HEK293T (cell line): Measurements from ENCODE around the gene CD81.

Source experiments
- BHLHE40 ChIP-seq: fragments of 450-650 bp; IDR thresholded peaks from 2 replicates; pipeline ENCODE4 v1.6.1; 2016; ENCODE audit warnings: mild to moderate bottlenecking, moderate library complexity, borderline replicate concordance
- CTBP1 ChIP-seq: fragments of 450-650 bp; IDR thresholded peaks from 2 replicates; pipeline ENCODE4 v1.6.1; 2016; ENCODE audit warnings: borderline replicate concordance
- FOXA1 ChIP-seq: fragments of 450-650 bp; IDR thresholded peaks from 2 replicates; pipeline ENCODE4 v1.6.1; 2016; ENCODE audit warnings: mild to moderate bottlenecking
- FOXK2 ChIP-seq: fragments of 450-650 bp; IDR thresholded peaks from 2 replicates; pipeline ENCODE4 v1.6.1; 2016; ENCODE audit warnings: mild to moderate bottlenecking
- SP1 ChIP-seq: fragments of 450-650 bp; IDR thresholded peaks from 2 replicates; pipeline ENCODE4 v1.6.1; 2017
- SUZ12 ChIP-seq: fragments of 450-650 bp; IDR thresholded peaks from 2 replicates; pipeline ENCODE4 v1.6.1; 2016; ENCODE audit warnings: mild to moderate bottlenecking
- TARDBP ChIP-seq: fragments of 450-650 bp; IDR thresholded peaks from 2 replicates; pipeline ENCODE4 v1.6.1; 2016

GRCh38 chr11:2400762-2401435, 23.8 kb downstream of the CD81 start:
- TF ChIP-seq SUZ12 = no peak
- TF ChIP-seq SP1 = no peak
- no peak for TF ChIP-seq CTBP1
- TF ChIP-seq BHLHE40 = no peak
- TF ChIP-seq TARDBP = no peak
- TF ChIP-seq FOXK2 = no peak
- no peak for TF ChIP-seq FOXA1
